Parathyroid adenoma (tissue), 2 donors: ENCODE data around the gene PSMD13.

Source experiments
- H2AFZ ChIP-seq: fragments of 300-600 bp; sonication (generic); one replicate; pipeline ENCODE4 v1.7.0; 2017; ENCODE audit warnings: antibody characterized with exemption, mild to moderate bottlenecking
- H3K27ac ChIP-seq: fragments of 300-600 bp; sonication (generic); one replicate; pipeline ENCODE4 v1.7.0; 2017
- H3K27me3 ChIP-seq: fragments of 300-600 bp; sonication (generic); one replicate; pipeline ENCODE4 v1.7.0; 2017; ENCODE audit warnings: low read length; ENCODE audit not compliant: control insufficient read depth, insufficient read depth
- H3K36me3 ChIP-seq: fragments of 300-600 bp; sonication (generic); one replicate; pipeline ENCODE4 v1.7.0; 2017; ENCODE audit warnings: low read length; ENCODE audit not compliant: control insufficient read depth, insufficient read depth
- H3K4me1 ChIP-seq: fragments of 300-600 bp; sonication (generic); one replicate; pipeline ENCODE4 v1.7.0; 2017; ENCODE audit warnings: control low read depth
- H3K4me2 ChIP-seq: fragments of 300-600 bp; sonication (generic); one replicate; pipeline ENCODE4 v1.7.0; 2017; ENCODE audit warnings: low read length
- H3K4me3 ChIP-seq: fragments of 300-600 bp; sonication (generic); one replicate; pipeline ENCODE4 v1.7.0; 2017; ENCODE audit warnings: low read depth, low read length
- H3K79me2 ChIP-seq: fragments of 300-600 bp; sonication (generic); one replicate; pipeline ENCODE4 v1.7.0; 2017; ENCODE audit warnings: control low read depth
- H3K9ac ChIP-seq: fragments of 300-600 bp; sonication (generic); one replicate; pipeline ENCODE4 v1.7.0; 2017; ENCODE audit warnings: mild to moderate bottlenecking
- H3K9me3 ChIP-seq: fragments of 300-600 bp; sonication (generic); one replicate; pipeline ENCODE4 v1.7.0; 2017; ENCODE audit warnings: low read length; ENCODE audit not compliant: control insufficient read depth
- TF ChIP-seq, protein P1 (sequence below): fragments of 300-600 bp; sonication (generic); IDR thresholded peaks from one replicate; pipeline ENCODE4 v1.7.0; 2017; ENCODE audit warnings: antibody characterized with exemption, mild to moderate bottlenecking
- donor health status: primary hyperparathyroidism.

Gene PSMD13

DNA sequence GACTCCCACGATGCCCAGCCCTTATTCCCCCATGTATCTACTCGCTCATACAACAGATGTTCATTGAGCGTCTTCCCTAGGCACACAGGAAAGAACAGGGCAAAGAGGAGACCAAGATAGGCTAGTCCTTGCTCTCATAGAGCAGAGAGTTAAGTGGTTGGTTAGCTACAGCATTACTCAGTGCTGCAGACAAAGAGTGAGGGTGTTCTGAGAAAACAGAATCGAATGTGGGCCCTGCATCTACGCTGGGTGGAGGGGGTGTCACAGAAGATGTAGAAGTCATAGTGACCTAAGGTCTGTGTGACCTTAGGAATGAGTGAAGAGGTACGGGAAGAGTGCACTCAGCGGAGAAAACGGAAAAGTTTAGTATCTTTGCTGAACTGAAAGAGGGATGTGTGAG, 12.3 kb downstream of the PSMD13 start:
- Histone ChIP-seq H3K9ac (no peak overlapping the region), H3K4me2 (no peak overlapping the region), H3K79me2 (no peaks in the 10 kb centered on the region), H3K4me3 (no peak overlapping the region), H3K27ac (no peak overlapping the region), H3K9me3 (no peaks in the 10 kb centered on the region), H3K27me3 (no peaks in the 10 kb centered on the region), H3K4me1 (no peaks in the 10 kb centered on the region), H2AFZ (no peak overlapping the region), H3K36me3 (no peaks in the 10 kb centered on the region)
- TF ChIP-seq, protein P1, sequence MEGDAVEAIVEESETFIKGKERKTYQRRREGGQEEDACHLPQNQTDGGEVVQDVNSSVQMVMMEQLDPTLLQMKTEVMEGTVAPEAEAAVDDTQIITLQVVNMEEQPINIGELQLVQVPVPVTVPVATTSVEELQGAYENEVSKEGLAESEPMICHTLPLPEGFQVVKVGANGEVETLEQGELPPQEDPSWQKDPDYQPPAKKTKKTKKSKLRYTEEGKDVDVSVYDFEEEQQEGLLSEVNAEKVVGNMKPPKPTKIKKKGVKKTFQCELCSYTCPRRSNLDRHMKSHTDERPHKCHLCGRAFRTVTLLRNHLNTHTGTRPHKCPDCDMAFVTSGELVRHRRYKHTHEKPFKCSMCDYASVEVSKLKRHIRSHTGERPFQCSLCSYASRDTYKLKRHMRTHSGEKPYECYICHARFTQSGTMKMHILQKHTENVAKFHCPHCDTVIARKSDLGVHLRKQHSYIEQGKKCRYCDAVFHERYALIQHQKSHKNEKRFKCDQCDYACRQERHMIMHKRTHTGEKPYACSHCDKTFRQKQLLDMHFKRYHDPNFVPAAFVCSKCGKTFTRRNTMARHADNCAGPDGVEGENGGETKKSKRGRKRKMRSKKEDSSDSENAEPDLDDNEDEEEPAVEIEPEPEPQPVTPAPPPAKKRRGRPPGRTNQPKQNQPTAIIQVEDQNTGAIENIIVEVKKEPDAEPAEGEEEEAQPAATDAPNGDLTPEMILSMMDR = no peak

DNA sequence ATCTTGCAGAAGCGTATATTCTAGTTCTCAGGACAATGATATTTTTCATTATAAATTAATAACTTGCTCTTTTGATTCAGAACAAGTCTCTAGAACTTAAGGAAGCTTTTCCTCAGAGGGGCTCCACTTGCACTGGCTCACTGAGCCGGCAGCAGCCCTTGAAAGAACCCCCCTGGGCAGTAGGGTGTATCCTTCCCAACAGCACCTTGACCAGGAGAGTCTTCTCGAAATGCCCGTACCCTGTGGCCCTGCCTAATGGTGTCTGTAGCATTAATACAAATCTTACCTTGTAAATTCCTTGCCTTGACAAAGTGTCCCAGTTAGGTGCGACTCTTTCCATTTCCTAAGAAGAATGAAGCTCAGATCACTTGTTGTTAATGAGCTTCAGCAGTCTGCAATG, 13.5 kb downstream of the PSMD13 start:
- no peaks in the 10 kb centered on the region for H3K27me3 ChIP-seq
- H3K9ac ChIP-seq = no peak overlapping the region
- H3K36me3 ChIP-seq = no peaks in the 10 kb centered on the region
- no peak overlapping the region for H2AFZ ChIP-seq
- no peak overlapping the region for H3K4me3 ChIP-seq
- no peaks in the 10 kb centered on the region for H3K9me3 ChIP-seq
- H3K4me1 ChIP-seq = no peaks in the 10 kb centered on the region
- TF ChIP-seq, protein P1 = no peak
- no peaks in the 10 kb centered on the region for H3K79me2 ChIP-seq
- no peak overlapping the region for H3K27ac ChIP-seq
- H3K4me2 ChIP-seq = no peak overlapping the region

DNA sequence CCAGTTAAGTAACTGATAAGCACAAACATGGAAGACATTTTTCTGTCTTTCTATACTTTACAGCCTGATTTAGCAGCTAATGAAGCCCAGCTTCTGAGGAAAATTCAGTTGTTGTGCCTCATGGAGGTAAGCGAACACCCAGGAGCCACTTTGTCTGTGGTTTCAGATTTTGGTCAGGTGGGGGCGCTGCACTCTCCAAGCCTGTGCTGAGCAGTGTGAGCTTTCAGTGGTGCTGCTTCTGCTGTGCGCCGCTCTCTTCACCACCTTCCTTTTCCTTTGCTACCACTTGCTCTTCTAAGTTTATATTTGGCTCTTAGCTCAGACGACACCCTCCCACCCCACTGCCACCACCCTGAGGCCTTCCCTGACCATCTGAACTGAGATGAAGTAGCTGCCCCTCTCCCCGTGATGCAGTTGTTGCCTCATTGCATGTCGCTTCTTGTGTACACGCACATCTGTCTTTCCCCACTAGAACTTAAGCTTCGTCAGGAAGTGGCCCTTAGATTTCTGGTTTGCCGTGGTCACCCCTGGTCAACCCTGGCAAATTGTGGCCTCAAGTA, 14.0 kb downstream of the PSMD13 start:
- H3K4me2 ChIP-seq = no peak overlapping the region
- H3K79me2 ChIP-seq = no peaks in the 10 kb centered on the region
- H3K27ac ChIP-seq = no peak overlapping the region
- H3K9ac ChIP-seq = no peak overlapping the region
- H2AFZ ChIP-seq = no peak overlapping the region
- no peaks in the 10 kb centered on the region for H3K36me3 ChIP-seq
- no peaks in the 10 kb centered on the region for H3K4me1 ChIP-seq
- no peaks in the 10 kb centered on the region for H3K27me3 ChIP-seq
- TF ChIP-seq, protein P1 = peak; percentile 14
- no peak overlapping the region for H3K4me3 ChIP-seq
- no peaks in the 10 kb centered on the region for H3K9me3 ChIP-seq

DNA sequence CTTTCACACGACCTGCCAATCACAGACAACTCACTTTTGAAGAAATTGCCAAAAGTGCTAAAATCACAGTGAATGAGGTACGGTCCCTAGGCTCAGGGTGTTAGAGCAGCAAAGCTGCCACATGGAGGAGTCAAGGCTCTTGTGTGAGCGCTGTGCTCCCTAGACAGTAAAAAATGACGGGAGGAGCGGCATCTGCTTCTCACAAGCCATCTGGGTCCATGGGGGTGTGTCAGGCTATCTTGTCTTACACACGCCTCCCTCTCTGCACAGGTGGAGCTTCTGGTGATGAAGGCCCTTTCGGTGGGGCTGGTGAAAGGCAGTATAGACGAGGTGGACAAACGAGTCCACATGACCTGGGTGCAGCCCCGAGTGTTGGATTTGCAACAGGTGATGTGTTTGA, 14.8 kb downstream of the PSMD13 start:
- Histone ChIP-seq H3K4me2 (peak overlapping the region; percentile 35), H2AFZ (no peak overlapping the region), H3K36me3 (no peaks in the 10 kb centered on the region), H3K27ac (no peak overlapping the region), H3K9ac (no peak overlapping the region), H3K79me2 (no peaks in the 10 kb centered on the region), H3K4me1 (no peaks in the 10 kb centered on the region), H3K27me3 (no peaks in the 10 kb centered on the region), H3K4me3 (no peak overlapping the region), H3K9me3 (no peaks in the 10 kb centered on the region)
- TF ChIP-seq, protein P1 = no peak

DNA sequence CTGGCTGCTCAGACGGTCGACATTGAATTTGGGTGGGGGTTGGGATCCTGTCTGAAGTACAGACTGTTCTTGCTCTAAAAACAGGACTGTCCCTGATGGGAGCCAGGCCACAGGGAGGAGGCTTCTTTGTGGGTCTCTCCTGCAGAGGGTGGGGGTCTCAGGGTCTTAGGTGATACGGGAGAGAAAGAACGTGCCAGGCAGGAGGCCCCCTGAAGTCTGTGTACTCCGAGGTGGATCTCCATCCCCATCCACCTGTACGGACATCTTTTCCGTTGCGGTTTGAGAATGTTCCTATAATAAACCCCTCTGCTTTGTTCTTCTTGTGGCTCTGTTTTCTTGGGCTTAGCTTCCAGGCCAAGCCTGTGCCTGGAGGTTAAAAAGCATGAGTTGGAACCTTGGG, 15.9 kb downstream of the PSMD13 start:
- H3K4me2 ChIP-seq = no peak overlapping the region
- no peaks in the 10 kb centered on the region for H3K79me2 ChIP-seq
- no peaks in the 10 kb centered on the region for H3K27me3 ChIP-seq
- no peaks in the 10 kb centered on the region for H3K9me3 ChIP-seq
- no peak overlapping the region for H3K27ac ChIP-seq
- no peaks in the 10 kb centered on the region for H3K36me3 ChIP-seq
- no peak overlapping the region for H3K9ac ChIP-seq
- no peaks in the 10 kb centered on the region for H3K4me1 ChIP-seq
- TF ChIP-seq, protein P1 = no peak
- H2AFZ ChIP-seq = no peak overlapping the region
- no peak overlapping the region for H3K4me3 ChIP-seq
